NCI-H748 (cell line): Measurements from ENCODE around the gene FRG2B.
A peak's percentile ranks its signal among the peaks of the same experiment; 100 is the strongest.
"Not testable (repeated sequence)": the region's sequence is repeated elsewhere in the genome, so short reads cannot be mapped to it uniquely, and the experiment has no call there.

Source experiments
- DNase-seq: peaks from one replicate; lab custom pipeline; 2025; ENCODE audit not compliant: unreplicated experiment; lab: John Stamatoyannopoulos, UW

Gene FRG2B

DNA sequence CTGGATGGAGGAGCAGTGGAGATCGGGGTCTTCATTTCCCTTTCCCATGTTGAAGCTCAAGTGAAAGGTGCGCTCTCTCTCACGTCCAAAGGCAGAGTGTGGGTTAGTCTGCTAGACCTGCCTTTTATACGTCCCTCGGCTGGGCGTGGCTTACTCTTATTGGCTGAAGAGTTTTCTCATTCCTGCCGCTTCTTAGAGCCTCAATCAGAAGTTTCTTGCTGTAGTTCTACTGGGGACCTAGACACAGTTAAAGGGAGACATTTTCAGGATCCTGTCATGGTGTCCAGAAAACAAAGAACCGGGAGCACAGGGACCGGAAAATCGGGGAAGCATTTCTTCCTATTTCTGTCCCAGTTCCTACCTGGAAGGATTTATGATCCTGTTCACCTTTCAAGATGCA, at the start of gene FRG2B:
TSS of gene FRG2B (minus strand) at position 101 of the 400 bp plus-strand sequence. CDS start at position 48, 53 bp downstream.
- not testable (repeated sequence) for DNase-seq

DNA sequence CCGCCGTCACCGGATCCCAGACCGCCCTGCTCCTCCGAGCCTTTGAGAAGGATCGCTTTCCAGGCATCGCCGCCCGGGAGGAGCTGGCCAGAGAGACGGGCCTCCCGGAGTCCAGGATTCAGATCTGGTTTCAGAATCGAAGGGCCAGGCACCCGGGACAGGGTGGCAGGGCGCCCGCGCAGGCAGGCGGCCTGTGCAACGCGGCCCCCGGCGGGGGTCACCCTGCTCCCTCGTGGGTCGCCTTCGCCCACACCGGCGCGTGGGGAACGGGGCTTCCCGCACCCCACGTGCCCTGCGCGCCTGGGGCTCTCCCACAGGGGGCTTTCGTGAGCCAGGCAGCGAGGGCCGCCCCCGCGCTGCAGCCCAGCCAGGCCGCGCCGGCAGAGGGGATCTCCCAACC, 40.9 kb upstream of the FRG2B start:
- not testable (repeated sequence) for DNase-seq

DNA sequence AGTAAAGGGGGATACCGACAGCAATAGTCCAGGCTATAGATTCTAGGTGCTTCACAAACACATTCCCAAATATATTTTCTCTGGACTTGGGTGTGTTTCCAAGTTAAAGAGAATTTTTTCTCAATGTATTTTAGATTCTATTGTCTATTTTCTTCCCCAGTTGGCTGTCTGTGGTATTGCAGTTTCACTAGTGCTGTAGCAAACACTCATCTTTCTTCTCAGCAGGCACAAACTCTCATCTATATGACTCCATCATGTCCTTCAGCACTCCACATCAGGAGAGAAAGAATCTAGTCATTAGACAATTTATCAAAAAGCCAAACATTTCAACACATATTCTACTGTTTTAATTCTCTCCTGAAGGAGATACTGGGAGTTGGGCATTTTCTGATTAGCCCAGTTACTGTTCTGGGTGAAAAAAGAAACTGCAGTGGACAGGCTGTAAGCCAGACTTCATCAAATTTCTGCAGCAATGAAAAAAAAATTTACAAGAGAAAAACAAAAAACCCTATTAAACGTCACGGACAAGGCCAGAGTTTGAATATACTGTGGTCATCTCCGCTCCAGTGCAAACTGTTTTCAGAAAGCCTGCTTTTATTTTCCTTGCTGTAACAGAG, 37.1 kb upstream of the FRG2B start:
- not testable (repeated sequence) for DNase-seq

DNA sequence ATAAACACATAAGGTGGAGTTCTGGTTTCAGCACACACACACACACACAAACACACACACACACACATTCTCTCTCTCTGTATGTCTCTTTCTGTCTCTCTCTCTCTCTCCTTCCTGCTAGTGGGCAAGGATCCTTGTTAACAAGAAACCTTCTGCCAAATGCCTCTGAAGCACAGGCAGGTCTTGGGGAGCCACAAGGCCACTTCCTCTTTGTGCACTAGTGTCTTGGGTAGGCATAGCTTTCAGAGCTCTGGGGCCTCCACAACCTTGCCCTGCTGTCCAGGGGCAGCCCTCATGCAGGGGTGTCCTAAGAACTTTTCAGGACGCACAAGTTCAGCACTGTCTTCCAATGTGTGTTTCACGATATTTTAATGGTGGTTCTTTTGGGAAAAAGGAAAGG, 34.5 kb upstream of the FRG2B start:
- DNase-seq = not testable (repeated sequence)

DNA sequence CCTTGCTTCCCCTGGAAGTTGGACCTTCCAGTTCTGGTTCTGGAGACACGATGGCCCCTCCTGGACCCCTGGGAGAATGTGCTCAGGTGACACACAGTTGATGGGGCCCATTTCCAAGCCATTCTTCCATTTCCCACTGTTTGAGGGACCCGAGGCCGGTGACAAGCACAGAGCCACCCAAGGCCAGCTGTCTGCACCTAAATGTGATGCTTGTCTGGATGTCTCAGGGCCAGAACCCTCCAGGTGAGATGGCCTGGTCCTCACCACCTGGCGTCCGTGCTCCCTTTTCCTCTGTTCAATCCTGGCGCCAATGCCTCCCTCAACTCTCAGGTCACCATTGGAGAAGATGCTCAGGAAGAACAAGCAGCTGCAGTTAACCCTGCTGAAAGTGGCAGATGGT, 33.9 kb upstream of the FRG2B start:
- not testable (repeated sequence) for DNase-seq

DNA sequence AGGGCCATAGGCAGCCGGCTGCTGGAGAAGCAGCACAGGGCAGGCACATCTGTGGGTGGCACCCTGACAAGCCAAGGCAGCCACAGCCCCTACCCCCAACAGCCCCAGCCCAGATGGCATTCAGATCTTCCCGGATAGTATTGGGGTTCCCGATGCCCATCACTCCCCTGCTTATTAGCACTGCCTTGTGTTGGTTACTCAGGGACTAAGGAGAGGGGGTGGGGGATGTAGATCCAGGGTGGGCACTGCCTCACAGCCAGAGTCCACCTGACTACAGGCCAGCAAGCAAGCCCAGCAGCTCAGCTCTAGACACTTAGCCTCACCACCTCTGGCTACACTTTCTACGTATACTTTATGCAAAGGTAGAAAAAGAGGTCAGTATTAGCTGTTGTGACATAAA, 30.7 kb upstream of the FRG2B start:
- not testable (repeated sequence) for DNase-seq

DNA sequence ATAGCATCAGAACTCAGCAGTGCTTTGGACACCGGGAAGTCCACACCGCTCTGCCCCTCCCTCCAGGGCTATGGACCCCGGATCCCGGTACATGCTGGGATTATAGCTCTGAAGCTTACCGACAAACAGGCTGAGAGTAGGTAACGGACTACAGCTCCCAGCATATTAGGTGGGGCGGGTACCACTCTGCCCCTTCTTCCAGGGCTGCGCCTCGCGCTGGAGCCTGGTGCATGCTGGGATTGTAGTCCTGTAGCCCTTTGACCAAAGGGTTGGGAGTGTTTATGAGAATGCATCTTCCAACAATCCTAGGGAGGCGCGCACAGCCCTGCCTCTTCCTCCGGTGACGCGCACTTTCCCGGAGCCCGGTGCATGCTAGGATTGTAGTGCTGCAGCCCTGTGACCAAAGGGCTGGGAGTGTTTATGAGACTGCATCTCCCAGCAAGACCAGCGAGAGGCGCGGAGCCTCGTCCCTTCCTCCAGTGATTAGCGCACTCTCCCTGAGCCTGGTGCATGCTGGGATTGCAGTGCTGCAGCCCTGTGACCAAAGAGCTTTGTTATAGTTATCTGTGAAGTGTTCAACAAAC, 22.4 kb upstream of the FRG2B start:
- DNase-seq = not testable (repeated sequence)

DNA sequence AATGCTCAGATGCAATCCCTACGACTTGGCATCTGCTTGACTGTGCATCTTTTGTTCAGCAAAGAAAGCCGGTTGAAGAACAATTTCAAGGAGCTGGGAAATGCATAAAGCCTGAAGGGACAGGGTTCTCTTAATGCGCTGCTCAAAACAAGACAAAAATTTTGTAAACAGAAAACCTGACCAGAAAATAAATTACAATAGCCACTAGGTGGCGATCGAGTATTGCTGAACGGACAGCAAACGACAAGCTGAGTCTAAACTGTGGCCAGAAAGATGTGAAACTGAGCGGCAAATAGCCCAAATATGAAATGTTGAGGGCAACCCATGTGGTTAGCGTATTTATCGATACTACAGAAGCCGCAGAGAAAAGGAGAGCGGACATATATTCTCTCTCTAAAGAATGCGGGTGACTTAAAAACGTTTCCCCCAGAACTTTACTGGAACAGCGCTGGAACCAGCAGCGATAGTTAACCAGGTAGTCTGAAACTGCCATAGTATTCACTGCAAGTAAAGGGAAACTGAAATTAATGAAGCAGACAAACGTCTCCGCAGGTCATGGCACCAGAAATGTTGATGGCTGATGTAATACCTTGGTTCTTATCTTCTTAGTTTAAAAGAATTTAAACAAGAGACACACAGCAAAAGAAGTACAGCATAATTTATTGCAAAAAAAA, 20.6 kb upstream of the FRG2B start:
- DNase-seq = not testable (repeated sequence)

DNA sequence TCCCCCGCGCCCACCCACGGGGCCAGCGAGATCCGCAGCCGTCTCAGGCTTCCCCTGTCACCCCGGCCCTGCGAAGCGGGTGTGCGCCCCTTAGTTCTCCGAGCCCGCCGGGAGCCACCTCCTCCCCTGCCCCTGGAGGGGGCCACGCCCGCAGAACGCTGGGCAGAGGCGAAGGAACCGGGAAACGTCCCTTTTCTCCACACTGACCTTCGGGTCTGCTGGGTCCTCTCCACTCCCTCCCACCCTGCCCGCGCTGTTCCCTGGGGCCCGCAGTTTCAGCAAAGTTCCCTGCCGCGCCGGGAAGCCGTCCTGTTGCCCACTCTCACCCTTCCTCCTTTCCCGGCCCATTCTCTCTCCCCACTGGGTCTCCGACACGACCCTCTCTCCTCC, 11.2 kb upstream of the FRG2B start:
- DNase-seq = not testable (repeated sequence)

DNA sequence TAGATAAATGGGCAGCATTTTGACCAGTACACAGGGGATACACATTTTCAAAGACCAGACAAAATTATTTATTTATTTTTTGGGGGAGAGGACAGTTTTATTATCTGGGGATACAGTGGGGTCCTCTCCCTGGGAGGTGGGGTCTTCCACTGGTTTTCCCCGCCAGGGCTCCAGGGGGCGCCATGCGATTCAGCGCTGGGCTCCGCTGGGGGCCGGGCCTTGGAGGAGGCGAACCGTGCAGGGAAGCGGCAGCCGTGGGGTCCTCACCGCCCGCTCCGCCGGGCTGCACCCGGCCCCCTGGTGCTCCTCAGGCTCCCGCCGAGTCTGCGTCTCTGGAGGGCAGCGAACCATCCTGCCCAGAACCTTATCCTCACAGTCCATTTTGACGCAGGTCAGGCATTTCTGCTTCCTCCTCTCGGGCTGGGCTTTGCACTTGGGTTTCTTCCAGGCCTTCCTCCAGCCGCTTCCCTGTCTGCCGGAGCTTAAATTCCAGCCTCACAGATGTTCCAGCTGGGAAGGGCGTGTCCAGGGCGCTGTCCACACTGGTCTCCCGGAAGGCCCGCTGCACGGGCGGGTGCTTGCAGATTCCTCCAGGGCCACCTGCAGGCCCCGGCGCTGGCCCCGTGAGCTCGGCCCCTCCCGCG, 10.7 kb upstream of the FRG2B start:
- DNase-seq = not testable (repeated sequence)

DNA sequence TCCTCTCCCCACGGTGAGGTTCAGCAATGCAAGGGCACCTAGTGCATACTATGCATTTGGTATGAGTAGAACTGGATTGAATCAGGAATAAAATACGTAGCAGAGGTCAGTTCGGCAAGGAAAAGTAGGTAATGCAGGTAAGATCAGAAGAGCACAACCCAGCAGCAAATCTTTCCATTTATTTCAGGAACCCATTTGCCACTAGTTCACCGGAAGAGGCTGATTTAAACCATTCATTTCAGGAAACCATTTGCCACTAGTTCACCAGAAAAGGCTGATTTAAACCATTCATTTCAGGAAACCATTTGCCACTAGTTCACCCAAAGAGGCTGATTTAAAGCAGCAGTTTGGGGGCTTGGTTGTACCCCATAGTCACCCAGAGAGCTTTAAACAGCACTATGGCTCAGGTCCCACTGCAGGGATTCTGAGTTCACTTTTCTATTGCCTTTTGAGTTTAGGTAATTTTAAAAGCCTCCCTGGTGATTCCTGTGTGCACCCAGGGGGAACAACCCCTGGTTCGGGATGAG, 4.2 kb upstream of the FRG2B start:
- DNase-seq = not testable (repeated sequence)

DNA sequence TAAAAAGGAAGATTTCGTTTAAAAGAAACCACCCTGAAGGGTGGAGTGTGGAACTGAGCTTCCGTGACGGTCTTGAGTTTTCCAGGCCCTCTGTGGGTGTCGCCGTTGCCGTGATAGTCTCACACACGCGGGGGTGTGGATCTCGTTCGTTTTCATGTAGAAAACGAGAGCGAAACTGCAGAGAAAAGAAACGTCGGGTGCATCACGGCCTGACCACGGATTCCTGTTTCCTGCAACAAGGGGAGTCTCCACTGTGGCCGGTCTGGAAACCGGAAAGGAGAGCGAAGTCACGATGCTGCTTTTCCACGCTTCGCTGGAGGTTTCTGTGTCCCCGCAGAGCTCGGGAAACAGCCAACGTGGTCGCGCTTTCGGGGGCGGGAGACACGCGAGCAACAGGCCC, 4.1 kb downstream of the FRG2B start:
- not testable (repeated sequence) for DNase-seq

DNA sequence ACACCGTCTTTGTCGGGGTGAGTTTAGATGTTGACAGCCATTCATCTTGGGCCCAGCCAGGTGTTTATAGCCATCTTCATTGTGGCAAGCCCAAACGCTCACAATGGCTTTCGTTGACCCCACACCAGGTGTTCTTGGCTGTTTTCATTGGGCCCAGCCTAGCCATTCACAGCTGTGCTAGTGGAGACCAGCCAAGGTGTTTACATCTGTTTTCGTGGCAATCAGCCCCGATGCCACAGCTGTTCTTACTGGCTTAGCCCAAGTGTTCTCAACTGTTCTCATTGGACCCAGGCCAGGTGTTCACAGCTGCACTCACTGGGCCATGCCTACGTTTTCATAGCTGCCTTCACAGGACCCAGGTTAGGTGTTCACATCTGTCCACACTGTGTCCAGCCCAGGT, 7.7 kb downstream of the FRG2B start:
- DNase-seq = no peak

DNA sequence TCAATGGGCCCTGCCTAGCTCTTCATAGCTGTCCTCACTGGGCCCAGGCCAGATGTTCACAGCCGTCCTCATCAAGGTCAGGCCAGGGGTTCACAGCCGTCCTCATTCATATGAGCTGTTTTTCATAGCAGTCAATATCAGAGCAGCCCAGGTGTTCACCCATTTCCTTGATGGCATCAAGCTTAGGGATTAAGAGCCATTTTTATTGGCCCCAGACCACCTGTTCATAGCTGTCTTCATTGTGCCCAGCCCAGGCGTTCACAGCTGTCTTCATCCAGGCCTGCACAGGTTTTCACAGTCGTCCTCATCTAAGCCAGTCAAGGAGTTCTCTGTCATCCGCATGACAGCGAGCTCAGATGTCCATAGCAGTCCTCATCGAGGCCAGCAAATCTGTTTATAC, 9.4 kb downstream of the FRG2B start:
- DNase-seq = no peak

DNA sequence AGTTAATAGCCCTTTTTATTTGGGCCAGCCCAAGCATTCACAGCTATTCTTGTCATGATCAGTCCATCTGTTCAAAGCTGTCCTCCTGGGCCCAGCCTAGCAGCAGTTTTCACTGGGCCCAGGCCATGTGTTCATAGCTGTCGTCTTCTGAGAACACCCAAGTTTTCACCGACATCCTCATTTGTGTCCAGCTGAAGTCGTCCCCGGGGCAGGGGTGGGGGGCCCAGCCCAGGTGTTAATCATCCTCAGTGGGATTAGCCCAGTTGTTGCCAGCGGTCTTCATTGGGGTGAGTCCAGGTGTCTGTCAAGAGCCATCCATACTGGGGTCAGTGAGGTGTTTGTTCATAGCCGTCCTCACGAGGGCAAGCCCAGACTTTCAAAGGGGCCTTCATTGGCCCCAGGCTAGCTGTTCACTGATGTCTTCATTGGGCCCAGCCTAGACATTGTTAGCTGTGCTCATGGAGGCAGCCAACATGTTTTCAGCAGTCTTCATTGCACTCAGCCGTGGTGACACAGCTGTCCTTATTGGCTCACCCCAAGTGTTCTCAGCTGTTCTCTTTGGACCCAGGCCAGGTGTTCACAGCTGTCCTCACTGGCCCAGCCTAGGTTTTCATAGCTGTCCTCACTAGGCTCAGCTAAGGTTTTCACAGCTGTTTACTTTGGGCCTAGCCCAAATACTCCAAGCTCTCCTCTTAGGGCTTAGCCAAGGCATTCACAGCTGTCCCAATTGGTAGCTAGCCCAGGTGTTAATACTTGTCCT, 10.0 kb downstream of the FRG2B start:
- peak; percentile 27 for DNase-seq

DNA sequence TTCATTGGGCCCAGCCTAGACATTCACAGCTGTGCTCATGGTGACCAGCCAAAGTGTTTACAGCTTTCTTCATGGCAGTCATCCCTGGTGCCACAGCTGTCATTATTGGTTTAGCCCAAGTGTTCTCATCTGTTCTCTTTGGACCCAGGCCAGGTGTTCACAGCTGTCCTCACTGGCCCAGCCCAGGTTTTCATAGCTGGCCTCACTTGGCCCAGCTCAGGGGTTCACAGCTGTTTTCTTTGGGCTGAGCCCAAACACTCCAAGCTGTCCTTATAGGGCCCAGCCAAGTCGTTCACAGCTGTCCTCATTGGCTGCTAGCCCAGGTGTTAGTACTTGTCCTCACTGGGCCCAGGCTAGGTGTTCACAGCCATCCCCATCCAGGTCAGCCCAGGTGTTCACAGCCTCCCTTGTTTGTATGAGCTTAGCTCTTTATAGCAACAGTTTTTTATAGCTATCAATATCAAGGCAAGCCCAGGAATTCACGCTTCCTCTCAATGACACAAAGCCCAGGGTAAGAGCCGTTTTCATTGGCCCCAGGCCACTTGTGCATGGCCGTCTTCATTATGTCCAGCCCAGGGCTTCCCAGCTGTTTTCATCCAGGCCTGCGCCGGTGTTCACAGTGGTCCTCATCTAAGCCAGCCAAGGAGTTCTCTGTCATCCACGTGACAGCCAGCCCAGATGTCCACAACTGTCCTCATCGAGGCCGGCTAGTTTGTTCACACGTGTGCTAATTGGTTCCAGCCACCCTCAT, 11.6 kb downstream of the FRG2B start:
- peak; percentile 1 for DNase-seq

DNA sequence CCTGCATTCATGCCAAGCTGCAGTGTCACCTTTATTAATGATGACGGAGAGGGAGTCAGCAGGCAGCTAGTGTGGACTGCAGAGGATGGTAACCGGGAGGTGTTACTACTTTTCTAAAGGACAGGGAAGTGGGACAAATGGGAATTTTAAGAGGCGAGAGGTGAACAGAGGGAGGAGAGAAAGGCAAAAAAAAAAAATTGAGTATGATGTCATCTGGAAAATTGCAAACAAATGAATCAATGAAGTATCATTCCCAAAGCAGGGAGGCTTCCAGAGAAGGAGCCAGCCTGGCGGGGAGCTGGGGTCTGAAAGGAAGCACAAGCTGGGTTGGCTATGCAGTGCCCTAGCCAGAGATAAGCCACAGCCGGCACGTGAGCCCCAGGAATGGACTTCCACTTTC, 12.9 kb downstream of the FRG2B start:
- no peak for DNase-seq

DNA sequence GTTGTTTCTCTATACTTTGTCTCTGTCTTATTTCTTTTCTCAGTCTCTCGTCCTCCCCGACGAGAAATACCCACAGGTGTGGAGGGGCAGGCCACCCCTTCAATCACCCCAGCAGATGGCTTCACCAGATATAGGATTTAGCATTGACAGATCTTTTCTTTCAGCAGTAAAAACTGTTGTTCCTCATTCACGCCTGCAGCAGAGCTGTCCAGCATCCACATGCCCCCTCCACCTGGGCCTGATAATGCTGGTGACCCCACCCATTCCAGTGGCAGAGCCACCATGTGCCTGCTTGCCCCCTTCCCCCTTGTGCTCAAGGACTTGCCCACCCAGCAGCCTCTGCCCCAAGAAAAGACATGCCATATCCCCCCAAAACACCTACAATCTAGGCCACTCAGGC, 15.5 kb downstream of the FRG2B start:
- no peak for DNase-seq

DNA sequence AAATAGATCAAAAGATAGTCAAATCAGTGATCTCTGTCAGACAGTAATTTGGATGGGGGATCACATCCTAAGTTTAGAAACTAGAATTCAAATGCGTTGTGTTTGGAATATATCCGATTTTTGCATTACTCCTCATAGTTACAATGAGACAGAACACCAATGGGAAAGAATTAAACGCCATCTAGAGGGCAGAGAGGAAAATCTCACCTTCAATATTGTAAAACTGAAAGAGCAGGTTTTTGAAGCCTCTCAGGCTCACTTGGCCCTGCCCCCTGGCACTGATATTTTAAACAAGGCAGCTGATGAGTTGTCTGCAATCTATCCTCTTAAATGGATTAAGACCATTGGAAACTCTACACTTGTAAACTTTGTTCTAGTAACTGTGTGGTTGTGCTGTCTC, 17.7 kb downstream of the FRG2B start:
- DNase-seq = no peak

DNA sequence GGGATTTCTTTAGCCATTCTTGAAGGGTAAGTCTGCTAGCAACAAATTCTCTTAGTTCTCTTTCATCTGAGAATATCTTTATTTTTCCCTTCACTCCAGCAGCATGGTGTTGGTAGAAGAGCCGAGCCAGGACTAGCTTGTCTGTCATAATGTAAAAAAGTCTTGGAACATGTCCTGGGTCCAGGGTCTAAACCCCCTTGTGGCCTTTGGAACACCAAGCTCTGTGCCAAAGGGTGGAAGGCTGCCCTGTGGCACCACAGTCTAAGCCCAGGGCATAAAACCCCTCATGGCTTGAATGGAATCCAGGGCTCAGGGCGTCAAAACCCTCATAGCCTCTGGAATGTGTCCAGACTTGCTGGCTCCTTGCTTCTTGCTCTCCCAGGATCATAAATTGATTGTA, 23.2 kb downstream of the FRG2B start:
- DNase-seq = not testable (repeated sequence)
